Naive thymus-derived CD8-positive, alpha-beta T cell (primary cell): ENCODE results near the gene RTEL1. TPM values are rescaled to one million over a fixed set of nuclear protein-coding genes. Genes with fewer than 3 reads are reported as not detected.
A peak's percentile ranks its signal among the peaks of the same experiment; 100 is the strongest.
"Not testable (repeated sequence)": the region's sequence is repeated elsewhere in the genome, so short reads cannot be mapped to it uniquely, and the experiment has no call there.

Experiments used
- ATAC-seq, 2 donors: fragments of 150-1000 bp; cut with Tn5 transposase in 1 of 2; sonication (Bioruptor Pico), chemical (Tn5 transposase) in 1 of 2; 1 replicate in 1 of 2; 2 replicates in 1 of 2; pipeline ENCODE4 v1.10.0; 2021; ENCODE audit warnings: mild to moderate bottlenecking in 2 of 2, moderate library complexity in 2 of 2
- POLR2A ChIA-PET: fragments of 350-600 bp; sonication (Branson Sonifier 250); formaldehyde crosslinking; loops from one replicate; lab custom pipeline; 2021; ENCODE audit warnings: antibody characterized with exemption; lab: Charles Lee
- DNase-seq, 10 donors: peaks; one replicate each; pipeline versions ENCODE4 v3.0.0 to v3.0.0-alpha.2; 2020 to 2022
- H3K27ac Mint-ChIP-seq, 10 donors: one replicate each; pipeline ENCODE4 v1.8.0; 2020 to 2022; ENCODE audit warnings: mild to moderate bottlenecking in 10 of 10, mixed read lengths in 10 of 10, moderate library complexity in 4 of 10, inconsistent platforms in 1 of 10
- H3K27me3 Mint-ChIP-seq, 5 donors: one replicate each; pipeline ENCODE4 v1.8.0; 2021 to 2022; ENCODE audit warnings: mixed read lengths in 5 of 5
- H3K36me3 Mint-ChIP-seq, 3 donors: one replicate each; pipeline ENCODE4 v1.8.0; 2020 to 2022; ENCODE audit warnings: mixed read lengths in 3 of 3, mild to moderate bottlenecking in 2 of 3, inconsistent platforms in 1 of 3
- H3K4me1 Mint-ChIP-seq, 4 donors: one replicate each; pipeline ENCODE4 v1.8.0; 2021 to 2022; ENCODE audit warnings: mixed read lengths in 4 of 4
- H3K4me3 Mint-ChIP-seq, 10 donors: one replicate each; pipeline ENCODE4 v1.8.0; 2020 to 2022; ENCODE audit warnings: mild to moderate bottlenecking in 10 of 10, mixed read lengths in 10 of 10, moderate library complexity in 6 of 10, inconsistent platforms in 1 of 10
- H3K9me3 Mint-ChIP-seq, 9 donors: one replicate each; pipeline ENCODE4 v1.8.0; 2020 to 2022; ENCODE audit warnings: mixed read lengths in 9 of 9, mild to moderate bottlenecking in 3 of 9, inconsistent platforms in 1 of 9, moderate library complexity in 1 of 9
- polyA plus RNA-seq, 3 donors: library from polyadenylated mRNA; unstranded; fragments of 300-500 nt; fragmentation: Illumina TruSeq; gene quantifications; one replicate each; pipeline ENCODE4 v1.2.3, GENCODE V29; 2021
- total RNA-seq, 8 experiments: library from RNA in 2 of 8; stranded (reverse) in 2 of 8; gene quantifications; one replicate each; pipeline ENCODE4 v1.2.3 and lab custom pipeline; 2021 to 2026

Gene RTEL1
- total and polyA plus RNA-seq, 5 experiments from 2014 or later: 3.2 to 25.5 (median 6.8) TPM

- no peaks in the 10 kb centered on the region for H3K27me3 Mint-ChIP-seq
- peak overlapping the region; percentile 46 to 93 (median 74) for H3K4me3 Mint-ChIP-seq
- POLR2A ChIA-PET: interaction anchor here (0.6 to 10.6 kb wide), 33 partner anchors 8 to 401 kb away, joined by 3 to 740 read pairs (median 6); partner anchors contain the start of genes ARFRP1, GMEB2, HELZ2 and LIME1
- no peaks in the 10 kb centered on the region for H3K9me3 Mint-ChIP-seq
- ATAC-seq (peak; percentile 68 to 70), DNase-seq (peak; percentile 87 to 99 (median 98))
- peaks cover 0 to 22% (median 7%) of the 10 kb centered on the region in 3 donors for H3K36me3 Mint-ChIP-seq
- H3K4me1 Mint-ChIP-seq: peaks cover 23 to 40% (median 38%) of the 10 kb centered on the region in 4 donors
- peak overlapping the region in 8 of 10 donors; percentile 37 to 94 (median 83) for H3K27ac Mint-ChIP-seq
These were observed 16.2 kb upstream of the RTEL1 start for GRCh38 chr20:63641792-63642523.

DNA sequence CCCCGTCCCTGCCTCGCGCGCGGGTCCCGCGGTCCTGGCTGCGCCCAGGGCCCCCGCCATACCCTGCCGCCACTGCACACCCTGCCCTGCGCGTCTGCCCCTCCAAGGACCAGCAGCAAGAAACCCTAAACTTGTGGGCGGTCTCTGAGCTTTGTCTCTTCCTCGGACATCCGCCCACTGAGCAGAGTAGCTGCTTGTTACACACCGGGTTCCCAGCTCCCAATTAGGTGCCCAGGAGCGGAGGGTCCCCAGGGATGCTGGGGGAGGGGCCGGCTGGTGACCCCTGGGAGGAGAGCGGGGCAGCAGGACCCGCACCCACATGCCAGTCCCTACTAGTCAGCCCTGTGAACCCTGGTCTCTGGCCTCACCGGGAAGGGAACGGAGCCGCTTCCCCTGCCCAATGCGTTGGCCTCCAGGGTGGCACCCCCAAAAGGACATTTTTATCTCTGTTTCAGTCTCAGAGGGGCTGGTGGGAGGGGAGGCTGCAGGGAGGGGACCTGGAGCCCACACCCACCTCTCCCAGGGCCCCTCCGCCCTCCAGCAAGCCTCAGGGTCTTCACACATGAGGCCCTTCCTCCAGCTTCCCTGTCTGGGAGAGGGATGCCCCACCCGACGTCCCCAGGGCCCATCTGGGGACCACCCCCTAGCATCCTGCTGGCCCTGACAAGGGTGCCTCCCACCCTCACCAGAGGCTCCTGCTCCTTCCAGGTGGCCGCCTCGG is 15.4 kb upstream of the RTEL1 start:
- ATAC-seq: no peak
- POLR2A ChIA-PET: interaction anchor here (0.6 to 10.6 kb wide), 19 partner anchors 8 to 400 kb away, joined by 3 to 740 read pairs (median 12); partner anchors contain the start of genes ARFRP1, GMEB2, LIME1 and PPDPF
- H3K4me1 Mint-ChIP-seq: peaks cover 22 to 33% (median 31%) of the 10 kb centered on the region in 4 donors

GRCh38 chr20:63643499-63643898 is 14.6 kb upstream of the RTEL1 start:
- DNase-seq: no peak
- no peak for ATAC-seq
- Mint-ChIP-seq H3K27ac (peak overlapping the region in 5 of 10 donors; percentile 17 to 91 (median 76)), H3K9me3 (no peaks in the 10 kb centered on the region), H3K36me3 (peaks cover 0 to 29% (median 5%) of the 10 kb centered on the region in 3 donors), H3K4me1 (peaks cover 18 to 29% (median 25%) of the 10 kb centered on the region in 4 donors), H3K4me3 (peak overlapping the region in 9 of 10 donors; percentile 19 to 87 (median 66)), H3K27me3 (no peaks in the 10 kb centered on the region)
- POLR2A ChIA-PET: interaction anchor here (0.6 to 10.6 kb wide), 3 partner anchors 9 to 17 kb away, joined by 4 to 740 read pairs (median 7); partner anchors contain the start of gene GMEB2

More for the DNA sequence above, 15.4 kb upstream of the RTEL1 start:
- no peak for DNase-seq
- no peaks in the 10 kb centered on the region for H3K27me3 Mint-ChIP-seq
- H3K9me3 Mint-ChIP-seq: no peaks in the 10 kb centered on the region
- peak overlapping the region in 7 of 10 donors; percentile 36 to 90 (median 83) for H3K27ac Mint-ChIP-seq
- peaks cover 0 to 22% (median 7%) of the 10 kb centered on the region in 3 donors for H3K36me3 Mint-ChIP-seq
- peak overlapping the region; percentile 36 to 87 (median 73) for H3K4me3 Mint-ChIP-seq

DNA sequence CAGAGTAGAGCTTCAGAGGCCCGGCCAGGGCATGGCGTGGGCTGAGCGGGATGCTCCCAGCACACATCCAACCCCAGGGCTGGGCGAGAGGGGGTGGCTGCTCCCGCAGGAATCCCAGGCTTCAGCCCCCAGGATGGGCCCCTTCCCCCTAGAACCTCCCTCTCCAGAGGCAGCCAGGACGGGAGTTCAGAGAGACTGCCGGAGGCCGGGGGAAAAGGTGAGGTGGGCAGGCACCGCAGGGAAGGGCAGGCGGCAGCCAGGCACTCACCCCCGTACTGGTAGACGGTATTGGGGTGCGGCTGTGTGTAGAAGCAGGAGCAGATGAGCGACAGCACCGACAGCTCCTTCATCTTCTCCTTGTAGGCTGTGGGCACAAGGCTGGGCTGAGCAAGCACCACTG is 14.2 kb upstream of the RTEL1 start:
- Mint-ChIP-seq H3K27ac (no peak overlapping the region), H3K9me3 (no peaks in the 10 kb centered on the region), H3K27me3 (no peaks in the 10 kb centered on the region), H3K4me1 (peaks cover 19 to 29% (median 23%) of the 10 kb centered on the region in 4 donors), H3K36me3 (peaks cover 0 to 30% (median 5%) of the 10 kb centered on the region in 3 donors), H3K4me3 (peak overlapping the region in 4 of 10 donors; percentile 7 to 84 (median 46))
- ATAC-seq (no peak), DNase-seq (no peak)
- POLR2A ChIA-PET: interaction anchor here (0.6 to 10.6 kb wide), 2 partner anchors 9 to 17 kb away, joined by 4 to 740 read pairs; partner anchors contain the start of gene GMEB2

DNA sequence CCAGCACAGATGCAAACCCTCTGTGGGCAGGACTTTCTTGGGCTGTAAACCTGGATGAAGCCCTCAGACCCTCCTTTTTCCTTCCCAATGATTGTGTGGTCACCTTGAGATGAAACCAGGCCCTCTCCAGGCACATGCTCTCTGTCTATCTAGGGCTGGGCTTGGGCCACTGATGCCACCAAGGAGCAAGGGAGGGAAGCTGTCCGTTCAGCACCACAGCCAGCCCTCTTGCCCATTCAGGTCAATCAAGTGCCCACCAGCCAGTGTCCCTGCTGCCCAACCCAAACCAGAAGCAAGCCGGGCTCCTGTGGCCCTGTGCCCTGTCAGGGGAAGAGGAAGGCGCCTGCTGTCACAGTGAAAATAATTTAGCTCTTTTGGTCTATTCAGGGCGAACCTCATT is 12.9 kb upstream of the RTEL1 start:
- H3K27me3 Mint-ChIP-seq: no peaks in the 10 kb centered on the region
- no peak overlapping the region for H3K4me3 Mint-ChIP-seq
- POLR2A ChIA-PET: interaction anchor here (1.0 to 1.1 kb wide), 2 partner anchors 10 to 12 kb away, joined by 3 read pairs; no protein-coding TSS in a partner anchor

GRCh38 chr20:63648190-63648589 is 9.9 kb upstream of the RTEL1 start:
- DNase-seq (peak in 1 of 10 donors; percentile 47), ATAC-seq (no peak)
- Mint-ChIP-seq H3K27me3 (no peaks in the 10 kb centered on the region), H3K36me3 (peaks cover 0 to 25% (median 0%) of the 10 kb centered on the region in 3 donors), H3K27ac (peak overlapping the region in 2 of 10 donors; percentile 8 to 40), H3K4me1 (peaks cover 15 to 32% (median 24%) of the 10 kb centered on the region in 4 donors), H3K9me3 (no peaks in the 10 kb centered on the region), H3K4me3 (no peak overlapping the region)
- POLR2A ChIA-PET: interaction anchor here (0.9 to 1.2 kb wide), 4 partner anchors 21 to 127 kb away, joined by 3 to 7 read pairs (median 3); partner anchors contain the start of genes ARFRP1, GMEB2 and ZGPAT

More for the DNA sequence above, 12.9 kb upstream of the RTEL1 start:
- no peaks in the 10 kb centered on the region for H3K9me3 Mint-ChIP-seq
- H3K4me1 Mint-ChIP-seq: peaks cover 10 to 31% (median 20%) of the 10 kb centered on the region in 4 donors
- H3K36me3 Mint-ChIP-seq: peaks cover 0 to 24% (median 0%) of the 10 kb centered on the region in 3 donors
- H3K27ac Mint-ChIP-seq: peak overlapping the region in 2 of 10 donors; percentile 18
- no peak for DNase-seq
- no peak for ATAC-seq

DNA sequence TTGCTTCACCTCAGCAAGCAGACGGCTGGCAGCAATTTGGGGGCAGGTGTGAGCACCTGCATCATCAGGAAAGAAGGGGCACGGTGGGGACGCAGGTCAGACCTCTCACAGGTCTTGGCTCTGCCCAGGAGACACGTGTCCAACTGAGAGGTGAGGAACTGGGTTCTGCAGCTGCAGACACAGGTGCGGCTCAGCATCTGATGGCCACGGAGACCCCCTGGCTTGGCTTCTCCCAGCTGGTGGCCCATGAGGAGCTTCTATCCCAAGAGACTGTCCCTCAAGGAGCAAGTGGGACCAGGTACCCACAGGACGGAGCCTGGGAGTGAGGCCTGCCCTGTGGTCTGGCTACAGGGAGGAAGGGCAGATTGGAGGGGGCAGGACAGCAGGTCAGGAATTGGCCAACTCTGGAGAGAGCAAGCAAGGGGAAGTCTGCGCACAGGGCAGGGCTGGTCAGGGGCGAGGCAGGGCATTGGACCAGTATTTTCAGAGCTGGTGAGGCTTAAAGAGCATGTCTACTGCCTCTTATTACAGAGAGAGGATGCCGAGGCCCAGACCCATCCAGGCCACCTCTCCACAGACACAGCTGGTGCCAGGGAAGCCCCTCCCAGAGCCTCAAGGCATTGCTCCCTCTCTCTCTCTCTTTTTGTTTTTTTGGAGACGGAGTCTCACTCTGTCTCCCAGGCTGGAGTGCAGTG is 9.1 kb upstream of the RTEL1 start:
- Mint-ChIP-seq H3K27me3 (no peaks in the 10 kb centered on the region), H3K4me3 (peak overlapping the region in 5 of 10 donors; percentile 6 to 72 (median 18)), H3K9me3 (no peaks in the 10 kb centered on the region), H3K36me3 (peaks cover 0 to 21% (median 0%) of the 10 kb centered on the region in 3 donors), H3K4me1 (peaks cover 17 to 32% (median 24%) of the 10 kb centered on the region in 4 donors), H3K27ac (peak overlapping the region in 5 of 10 donors; percentile 58 to 83 (median 66))
- POLR2A ChIA-PET: interaction anchor here (0.7 to 1.2 kb wide), 7 partner anchors 9 to 128 kb away, joined by 3 to 7 read pairs (median 3); partner anchors contain the start of genes GMEB2 and RTEL1
- ATAC-seq (no peak), DNase-seq (peak in 1 of 10 donors; percentile 44)

GRCh38 chr20:63650486-63650885 is 7.6 kb upstream of the RTEL1 start:
- Mint-ChIP-seq H3K27ac (peak overlapping the region in 1 of 10 donors; percentile 93), H3K36me3 (peaks cover 0 to 21% (median 0%) of the 10 kb centered on the region in 3 donors), H3K4me1 (peaks cover 22 to 41% (median 32%) of the 10 kb centered on the region in 4 donors)
- POLR2A ChIA-PET: interaction anchor here (0.5 to 0.7 kb wide), 2 partner anchors 16 to 24 kb away, joined by 3 read pairs; partner anchors contain the start of gene GMEB2
- H3K27me3 Mint-ChIP-seq, ATAC-seq, H3K9me3 Mint-ChIP-seq, H3K4me3 Mint-ChIP-seq: not testable (repeated sequence)
- DNase-seq: peak in 1 of 10 donors; percentile 37

DNA sequence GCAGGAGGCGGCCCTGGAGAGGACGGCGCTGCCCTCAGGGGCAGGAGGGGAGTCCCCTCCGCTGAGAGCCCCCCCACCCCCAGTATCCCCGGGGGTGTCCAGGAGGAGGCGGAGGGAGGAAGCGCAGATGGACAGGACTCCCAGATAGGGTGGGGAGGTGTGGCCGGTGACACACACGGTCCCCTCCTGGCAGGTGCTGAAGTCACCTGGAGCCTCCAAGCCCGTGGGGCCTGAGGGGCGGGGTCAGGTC is 6.2 kb upstream of the RTEL1 start:
- H3K9me3 Mint-ChIP-seq: no peaks in the 10 kb centered on the region
- DNase-seq (peak in 3 of 10 donors; percentile 38 to 71 (median 64)), ATAC-seq (peak; percentile 35 to 36)
- peaks cover 20 to 41% (median 29%) of the 10 kb centered on the region in 4 donors for H3K4me1 Mint-ChIP-seq
- peak overlapping the region; percentile 86 to 96 (median 92) for H3K4me3 Mint-ChIP-seq
- H3K27me3 Mint-ChIP-seq: no peaks in the 10 kb centered on the region
- POLR2A ChIA-PET: interaction anchor here (0.7 to 2.5 kb wide), 10 partner anchors 10 to 725 kb away, joined by 3 to 24 read pairs (median 4); partner anchors contain the start of genes ARFRP1, GMEB2 and ZGPAT
- peaks cover 0 to 13% (median 0%) of the 10 kb centered on the region in 3 donors for H3K36me3 Mint-ChIP-seq
- peak overlapping the region in 8 of 10 donors; percentile 24 to 93 (median 86) for H3K27ac Mint-ChIP-seq

GRCh38 chr20:63652192-63652980 is 5.7 kb upstream of the RTEL1 start:
- peaks cover 20 to 45% (median 31%) of the 10 kb centered on the region in 4 donors for H3K4me1 Mint-ChIP-seq
- no peaks in the 10 kb centered on the region for H3K27me3 Mint-ChIP-seq
- H3K9me3 Mint-ChIP-seq: no peaks in the 10 kb centered on the region
- ATAC-seq (peak; percentile 62 to 69), DNase-seq (peak in 8 of 10 donors; percentile 47 to 69 (median 58))
- peaks cover 0 to 13% (median 0%) of the 10 kb centered on the region in 3 donors for H3K36me3 Mint-ChIP-seq
- peak overlapping the region; percentile 66 to 96 (median 89) for H3K4me3 Mint-ChIP-seq
- POLR2A ChIA-PET: interaction anchor here (0.6 to 2.5 kb wide), 14 partner anchors 8 to 725 kb away, joined by 3 to 24 read pairs (median 4); partner anchors contain the start of genes ARFRP1, GMEB2 and ZGPAT
- peak overlapping the region in 7 of 10 donors; percentile 24 to 92 (median 67) for H3K27ac Mint-ChIP-seq
